ENCODE measurements around the gene MMP14. TPM values are rescaled to one million over a fixed set of nuclear protein-coding genes. Genes with fewer than 3 reads are reported as not detected.

MMP14 gene
- total and polyA plus RNA-seq, 2 of the 13 experiments (the other 11 are each of a cell fraction or from before 2014, with no cell fraction given), result 5.2 to 9.8 TPM

DNA sequence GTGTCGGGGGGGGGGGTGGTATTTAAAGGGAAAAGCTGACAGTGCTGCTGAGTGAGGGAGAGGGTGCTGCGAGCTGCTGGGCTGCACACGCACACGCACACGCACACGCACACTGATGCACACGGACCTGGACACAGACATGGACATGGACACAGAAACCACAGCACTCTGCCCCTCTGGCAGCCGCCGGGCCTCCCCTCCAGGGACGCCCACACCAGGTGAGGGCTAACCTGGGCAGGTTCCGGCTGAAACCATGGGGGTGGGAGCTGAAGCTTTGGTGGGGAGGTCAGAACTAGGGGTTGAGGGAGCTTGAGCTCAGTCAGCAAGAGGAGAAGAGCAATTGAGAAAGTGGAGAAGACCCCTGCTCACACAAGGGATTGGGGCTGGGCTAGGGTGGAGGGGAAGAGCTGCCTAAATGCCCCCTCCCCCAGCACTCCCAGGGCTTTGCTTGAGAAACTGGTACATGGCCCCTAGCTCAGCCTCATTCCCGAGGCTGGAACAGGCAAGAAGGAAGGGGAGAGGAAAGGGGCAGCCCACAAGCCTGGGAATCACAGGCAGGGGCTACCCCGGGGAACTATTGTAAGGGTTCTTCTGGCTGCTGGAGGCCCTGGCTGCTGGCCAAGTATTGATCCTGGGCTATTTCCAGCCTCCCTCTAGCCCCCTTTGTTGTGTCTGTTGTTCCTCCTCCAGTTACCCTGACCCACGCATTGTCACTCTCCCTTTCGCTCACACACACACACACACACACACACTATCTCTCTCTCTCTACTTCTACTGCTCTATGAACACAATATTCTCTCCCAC lies 47.0 kb downstream of the MMP14 start, which contains the start of gene REM2 (continued):
- TF ChIP-seq, protein P1, sequence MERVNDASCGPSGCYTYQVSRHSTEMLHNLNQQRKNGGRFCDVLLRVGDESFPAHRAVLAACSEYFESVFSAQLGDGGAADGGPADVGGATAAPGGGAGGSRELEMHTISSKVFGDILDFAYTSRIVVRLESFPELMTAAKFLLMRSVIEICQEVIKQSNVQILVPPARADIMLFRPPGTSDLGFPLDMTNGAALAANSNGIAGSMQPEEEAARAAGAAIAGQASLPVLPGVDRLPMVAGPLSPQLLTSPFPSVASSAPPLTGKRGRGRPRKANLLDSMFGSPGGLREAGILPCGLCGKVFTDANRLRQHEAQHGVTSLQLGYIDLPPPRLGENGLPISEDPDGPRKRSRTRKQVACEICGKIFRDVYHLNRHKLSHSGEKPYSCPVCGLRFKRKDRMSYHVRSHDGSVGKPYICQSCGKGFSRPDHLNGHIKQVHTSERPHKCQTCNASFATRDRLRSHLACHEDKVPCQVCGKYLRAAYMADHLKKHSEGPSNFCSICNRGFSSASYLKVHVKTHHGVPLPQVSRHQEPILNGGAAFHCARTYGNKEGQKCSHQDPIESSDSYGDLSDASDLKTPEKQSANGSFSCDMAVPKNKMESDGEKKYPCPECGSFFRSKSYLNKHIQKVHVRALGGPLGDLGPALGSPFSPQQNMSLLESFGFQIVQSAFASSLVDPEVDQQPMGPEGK (CRISPR knock-in tag; IDR thresholded peaks at IDR 0.05), result 0 out of 2 replicates have a peak, but pooled peaks have one; percentile 15
- TF ChIP-seq SP2 (CRISPR knock-in tag; IDR thresholded peaks at IDR 0.05) (no peak), MAZ (IDR thresholded peaks at IDR 0.05; ENCODE audit: borderline replicate concordance, low read depth, low read length) (0 out of 2 replicates have a peak, but pooled peaks have one; percentile 11), MAZ (CRISPR knock-in tag; IDR thresholded peaks at IDR 0.05; ENCODE audit: low read depth) (no peak), ARNT (IDR thresholded peaks at IDR 0.05) (no peak), ZNF44 (CRISPR knock-in tag; IDR thresholded peaks at IDR 0.05) (no peak), ZNF121 (CRISPR knock-in tag; IDR thresholded peaks at IDR 0.05) (no peak), ZNF703 (CRISPR knock-in tag; IDR thresholded peaks at IDR 0.05; ENCODE audit: borderline replicate concordance) (no peak), HNRNPUL1 (IDR thresholded peaks at IDR 0.05; ENCODE audit: low read depth, low read length) (no peak), HOXA5 (CRISPR knock-in tag; IDR thresholded peaks at IDR 0.05) (no peak), HDAC1 (CRISPR knock-in tag; IDR thresholded peaks at IDR 0.05) (peak; percentile 33; the same call in 1 of the 2 replicates), SNAI1 (CRISPR knock-in tag; IDR thresholded peaks at IDR 0.05; ENCODE audit: borderline replicate concordance) (no peak), ZNF589 (CRISPR knock-in tag; conservative IDR thresholded peaks at IDR 0.05) (no peak), ZNF75D (CRISPR knock-in tag; IDR thresholded peaks at IDR 0.05; ENCODE audit: borderline replicate concordance) (no peak), ZBTB7A (CRISPR knock-in tag; IDR thresholded peaks at IDR 0.05) (0 out of 2 replicates have a peak, but pooled peaks have one; percentile 60), ZFY (CRISPR knock-in tag; IDR thresholded peaks at IDR 0.05) (no peak), ZNF451 (CRISPR knock-in tag; IDR thresholded peaks at IDR 0.05) (no peak)
- TF ChIP-seq, protein P2, sequence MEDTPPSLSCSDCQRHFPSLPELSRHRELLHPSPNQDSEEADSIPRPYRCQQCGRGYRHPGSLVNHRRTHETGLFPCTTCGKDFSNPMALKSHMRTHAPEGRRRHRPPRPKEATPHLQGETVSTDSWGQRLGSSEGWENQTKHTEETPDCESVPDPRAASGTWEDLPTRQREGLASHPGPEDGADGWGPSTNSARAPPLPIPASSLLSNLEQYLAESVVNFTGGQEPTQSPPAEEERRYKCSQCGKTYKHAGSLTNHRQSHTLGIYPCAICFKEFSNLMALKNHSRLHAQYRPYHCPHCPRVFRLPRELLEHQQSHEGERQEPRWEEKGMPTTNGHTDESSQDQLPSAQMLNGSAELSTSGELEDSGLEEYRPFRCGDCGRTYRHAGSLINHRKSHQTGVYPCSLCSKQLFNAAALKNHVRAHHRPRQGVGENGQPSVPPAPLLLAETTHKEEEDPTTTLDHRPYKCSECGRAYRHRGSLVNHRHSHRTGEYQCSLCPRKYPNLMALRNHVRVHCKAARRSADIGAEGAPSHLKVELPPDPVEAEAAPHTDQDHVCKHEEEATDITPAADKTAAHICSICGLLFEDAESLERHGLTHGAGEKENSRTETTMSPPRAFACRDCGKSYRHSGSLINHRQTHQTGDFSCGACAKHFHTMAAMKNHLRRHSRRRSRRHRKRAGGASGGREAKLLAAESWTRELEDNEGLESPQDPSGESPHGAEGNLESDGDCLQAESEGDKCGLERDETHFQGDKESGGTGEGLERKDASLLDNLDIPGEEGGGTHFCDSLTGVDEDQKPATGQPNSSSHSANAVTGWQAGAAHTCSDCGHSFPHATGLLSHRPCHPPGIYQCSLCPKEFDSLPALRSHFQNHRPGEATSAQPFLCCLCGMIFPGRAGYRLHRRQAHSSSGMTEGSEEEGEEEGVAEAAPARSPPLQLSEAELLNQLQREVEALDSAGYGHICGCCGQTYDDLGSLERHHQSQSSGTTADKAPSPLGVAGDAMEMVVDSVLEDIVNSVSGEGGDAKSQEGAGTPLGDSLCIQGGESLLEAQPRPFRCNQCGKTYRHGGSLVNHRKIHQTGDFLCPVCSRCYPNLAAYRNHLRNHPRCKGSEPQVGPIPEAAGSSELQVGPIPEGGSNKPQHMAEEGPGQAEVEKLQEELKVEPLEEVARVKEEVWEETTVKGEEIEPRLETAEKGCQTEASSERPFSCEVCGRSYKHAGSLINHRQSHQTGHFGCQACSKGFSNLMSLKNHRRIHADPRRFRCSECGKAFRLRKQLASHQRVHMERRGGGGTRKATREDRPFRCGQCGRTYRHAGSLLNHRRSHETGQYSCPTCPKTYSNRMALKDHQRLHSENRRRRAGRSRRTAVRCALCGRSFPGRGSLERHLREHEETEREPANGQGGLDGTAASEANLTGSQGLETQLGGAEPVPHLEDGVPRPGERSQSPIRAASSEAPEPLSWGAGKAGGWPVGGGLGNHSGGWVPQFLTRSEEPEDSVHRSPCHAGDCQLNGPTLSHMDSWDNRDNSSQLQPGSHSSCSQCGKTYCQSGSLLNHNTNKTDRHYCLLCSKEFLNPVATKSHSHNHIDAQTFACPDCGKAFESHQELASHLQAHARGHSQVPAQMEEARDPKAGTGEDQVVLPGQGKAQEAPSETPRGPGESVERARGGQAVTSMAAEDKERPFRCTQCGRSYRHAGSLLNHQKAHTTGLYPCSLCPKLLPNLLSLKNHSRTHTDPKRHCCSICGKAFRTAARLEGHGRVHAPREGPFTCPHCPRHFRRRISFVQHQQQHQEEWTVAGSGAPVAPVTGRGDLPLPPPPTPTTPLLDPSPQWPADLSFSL (CRISPR knock-in tag; IDR thresholded peaks at IDR 0.05), result 0 out of 2 replicates have a peak, but pooled peaks have one; percentile 41
- TF ChIP-seq, protein P3, sequence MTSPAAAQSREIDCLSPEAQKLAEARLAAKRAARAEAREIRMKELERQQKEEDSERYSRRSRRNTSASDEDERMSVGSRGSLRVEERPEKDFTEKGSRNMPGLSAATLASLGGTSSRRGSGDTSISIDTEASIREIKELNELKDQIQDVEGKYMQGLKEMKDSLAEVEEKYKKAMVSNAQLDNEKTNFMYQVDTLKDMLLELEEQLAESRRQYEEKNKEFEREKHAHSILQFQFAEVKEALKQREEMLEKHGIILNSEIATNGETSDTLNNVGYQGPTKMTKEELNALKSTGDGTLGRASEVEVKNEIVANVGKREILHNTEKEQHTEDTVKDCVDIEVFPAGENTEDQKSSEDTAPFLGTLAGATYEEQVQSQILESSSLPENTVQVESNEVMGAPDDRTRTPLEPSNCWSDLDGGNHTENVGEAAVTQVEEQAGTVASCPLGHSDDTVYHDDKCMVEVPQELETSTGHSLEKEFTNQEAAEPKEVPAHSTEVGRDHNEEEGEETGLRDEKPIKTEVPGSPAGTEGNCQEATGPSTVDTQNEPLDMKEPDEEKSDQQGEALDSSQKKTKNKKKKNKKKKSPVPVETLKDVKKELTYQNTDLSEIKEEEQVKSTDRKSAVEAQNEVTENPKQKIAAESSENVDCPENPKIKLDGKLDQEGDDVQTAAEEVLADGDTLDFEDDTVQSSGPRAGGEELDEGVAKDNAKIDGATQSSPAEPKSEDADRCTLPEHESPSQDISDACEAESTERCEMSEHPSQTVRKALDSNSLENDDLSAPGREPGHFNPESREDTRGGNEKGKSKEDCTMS (CRISPR knock-in tag; conservative IDR thresholded peaks at IDR 0.05), result no peak
